ENCODE data around the gene CASP12. TPM values are rescaled to one million over a fixed set of nuclear protein-coding genes. Genes with fewer than 3 reads are reported as not detected.

The CASP12 gene
- total RNA-seq, 2 donors from 2014 or later = not detected

GRCh38 chr11:104912102-104912501, 13.8 kb upstream of the CASP12 start:
- Mint-ChIP-seq H3K4me1 (ENCODE audit: low read depth in 2 of 2) (peaks cover 36 to 56% of the 10 kb centered on the region in 2 donors), H3K36me3 (peaks cover 11% of the 10 kb centered on the region), H3K27ac (no peak overlapping the region), H3K4me3 (no peak overlapping the region), H3K27me3 (no peaks in the 10 kb centered on the region), H3K9me3 (peaks cover 2% of the 10 kb centered on the region)
- ATAC-seq = no peak
- no peak for DNase-seq (ENCODE audit: low spot score)

GRCh38 chr11:104908186-104908531, 9.9 kb upstream of the CASP12 start:
- peaks cover 16% of the 10 kb centered on the region for H3K36me3 Mint-ChIP-seq
- H3K4me1 Mint-ChIP-seq (ENCODE audit: low read depth in 2 of 2) = peaks cover 14 to 25% of the 10 kb centered on the region in 2 donors
- ATAC-seq (no peak), DNase-seq (ENCODE audit: low spot score) (no peak)
- H3K4me3 Mint-ChIP-seq = peak overlapping the region; percentile 50
- no peaks in the 10 kb centered on the region for H3K27me3 Mint-ChIP-seq
- peaks cover 2% of the 10 kb centered on the region for H3K9me3 Mint-ChIP-seq
- H3K27ac Mint-ChIP-seq = peak overlapping the region in 1 of 2 donors; percentile 62

- ATAC-seq = peak; percentile 50 to 95
- Mint-ChIP-seq H3K4me3 (peak overlapping the region; percentile 50), H3K36me3 (peaks cover 16% of the 10 kb centered on the region), H3K27me3 (no peaks in the 10 kb centered on the region), H3K9me3 (peaks cover 2% of the 10 kb centered on the region), H3K27ac (peak overlapping the region in 1 of 2 donors; percentile 62), H3K4me1 (ENCODE audit: low read depth in 2 of 2) (peaks cover 14 to 25% of the 10 kb centered on the region in 2 donors)
- DNase-seq (ENCODE audit: low spot score) = no peak
Observed at GRCh38 chr11:104907521-104908185, 9.4 kb upstream of the CASP12 start.

GRCh38 chr11:104905271-104905670, 7.0 kb upstream of the CASP12 start:
- H3K9me3 Mint-ChIP-seq = peaks cover 2% of the 10 kb centered on the region
- no peaks in the 10 kb centered on the region for H3K27me3 Mint-ChIP-seq
- no peak overlapping the region for H3K27ac Mint-ChIP-seq
- H3K4me1 Mint-ChIP-seq (ENCODE audit: low read depth in 2 of 2) = peaks cover 15 to 30% of the 10 kb centered on the region in 2 donors
- no peak for DNase-seq (ENCODE audit: low spot score)
- H3K4me3 Mint-ChIP-seq = no peak overlapping the region
- no peak for ATAC-seq
- H3K36me3 Mint-ChIP-seq = peaks cover 27% of the 10 kb centered on the region

GRCh38 chr11:104899226-104899625, 966 bp upstream of the CASP12 start:
- ATAC-seq = no peak
- H3K4me3 Mint-ChIP-seq = no peak overlapping the region

GRCh38 chr11:104898685-104899013, 389 bp upstream of the CASP12 start:
- H3K27me3 Mint-ChIP-seq = no peaks in the 10 kb centered on the region
- no peak for DNase-seq (ENCODE audit: low spot score)
- H3K36me3 Mint-ChIP-seq = peaks cover 11% of the 10 kb centered on the region
- no peak for ATAC-seq
- H3K4me1 Mint-ChIP-seq (ENCODE audit: low read depth in 2 of 2) = peaks cover 14 to 26% of the 10 kb centered on the region in 2 donors
- peak overlapping the region; percentile 61 for H3K4me3 Mint-ChIP-seq
- peak overlapping the region; percentile 36 to 78 for H3K27ac Mint-ChIP-seq
- no peaks in the 10 kb centered on the region for H3K9me3 Mint-ChIP-seq

More at GRCh38 chr11:104899226-104899625, 966 bp upstream of the CASP12 start:
- H3K9me3 Mint-ChIP-seq = no peaks in the 10 kb centered on the region
- H3K36me3 Mint-ChIP-seq = peaks cover 11% of the 10 kb centered on the region
- no peaks in the 10 kb centered on the region for H3K27me3 Mint-ChIP-seq
- peaks cover 14 to 26% of the 10 kb centered on the region in 2 donors for H3K4me1 Mint-ChIP-seq (ENCODE audit: low read depth in 2 of 2)
- no peak for DNase-seq (ENCODE audit: low spot score)
- H3K27ac Mint-ChIP-seq = peak overlapping the region in 1 of 2 donors; percentile 78

GRCh38 chr11:104895634-104896033, 2.6 kb downstream of the CASP12 start:
- no peaks in the 10 kb centered on the region for H3K27me3 Mint-ChIP-seq
- H3K36me3 Mint-ChIP-seq = no peaks in the 10 kb centered on the region
- no peaks in the 10 kb centered on the region for H3K9me3 Mint-ChIP-seq
- H3K4me3 Mint-ChIP-seq = no peak overlapping the region
- H3K4me1 Mint-ChIP-seq (ENCODE audit: low read depth in 2 of 2) = peaks cover 9 to 11% of the 10 kb centered on the region in 2 donors
- DNase-seq (ENCODE audit: low spot score) (no peak), ATAC-seq (no peak)
- H3K27ac Mint-ChIP-seq = no peak overlapping the region

- Mint-ChIP-seq H3K27ac (no peak overlapping the region), H3K27me3 (no peaks in the 10 kb centered on the region)
- DNase-seq (ENCODE audit: low spot score) = no peak
Observed at GRCh38 chr11:104893876-104894275, 4.4 kb downstream of the CASP12 start.

GRCh38 chr11:104892723-104893511, 5.3 kb downstream of the CASP12 start:
- no peaks in the 10 kb centered on the region for H3K27me3 Mint-ChIP-seq
- ATAC-seq = no peak
- no peaks in the 10 kb centered on the region for H3K36me3 Mint-ChIP-seq
- no peaks in the 10 kb centered on the region for H3K9me3 Mint-ChIP-seq
- peaks cover 3 to 4% of the 10 kb centered on the region in 2 donors for H3K4me1 Mint-ChIP-seq (ENCODE audit: low read depth in 2 of 2)
- no peak overlapping the region for H3K4me3 Mint-ChIP-seq
- no peak overlapping the region for H3K27ac Mint-ChIP-seq
- no peak for DNase-seq (ENCODE audit: low spot score)

More at GRCh38 chr11:104893876-104894275, 4.4 kb downstream of the CASP12 start:
- no peaks in the 10 kb centered on the region for H3K9me3 Mint-ChIP-seq
- ATAC-seq = no peak
- H3K4me3 Mint-ChIP-seq = no peak overlapping the region
- H3K4me1 Mint-ChIP-seq (ENCODE audit: low read depth in 2 of 2) = peaks cover 9 to 11% of the 10 kb centered on the region in 2 donors
- H3K36me3 Mint-ChIP-seq = no peaks in the 10 kb centered on the region

- ATAC-seq = no peak
Observed at GRCh38 chr11:104891135-104891534, 7.1 kb downstream of the CASP12 start.

GRCh38 chr11:104883342-104883741, 14.9 kb downstream of the CASP12 start:
- Mint-ChIP-seq H3K27me3 (no peaks in the 10 kb centered on the region), H3K27ac (no peak overlapping the region)
- ATAC-seq = no peak

More at GRCh38 chr11:104891135-104891534, 7.1 kb downstream of the CASP12 start:
- no peaks in the 10 kb centered on the region for H3K4me1 Mint-ChIP-seq (ENCODE audit: low read depth in 2 of 2)
- H3K4me3 Mint-ChIP-seq = no peak overlapping the region
- H3K36me3 Mint-ChIP-seq = no peaks in the 10 kb centered on the region
- H3K9me3 Mint-ChIP-seq = no peaks in the 10 kb centered on the region
- H3K27ac Mint-ChIP-seq = no peak overlapping the region
- H3K27me3 Mint-ChIP-seq = no peaks in the 10 kb centered on the region
- DNase-seq (ENCODE audit: low spot score) = no peak

GRCh38 chr11:104881117-104881794, 17.0 kb downstream of the CASP12 start:
- Mint-ChIP-seq H3K4me3 (no peak overlapping the region), H3K9me3 (no peaks in the 10 kb centered on the region), H3K4me1 (ENCODE audit: low read depth in 2 of 2) (peaks cover 21 to 24% of the 10 kb centered on the region in 2 donors), H3K27me3 (no peaks in the 10 kb centered on the region), H3K27ac (no peak overlapping the region), H3K36me3 (peaks cover 6% of the 10 kb centered on the region)
- ATAC-seq (no peak), DNase-seq (ENCODE audit: low spot score) (no peak)

More at GRCh38 chr11:104883342-104883741, 14.9 kb downstream of the CASP12 start:
- H3K36me3 Mint-ChIP-seq = peaks cover 6% of the 10 kb centered on the region
- no peak overlapping the region for H3K4me3 Mint-ChIP-seq
- no peak for DNase-seq (ENCODE audit: low spot score)
- no peaks in the 10 kb centered on the region for H3K9me3 Mint-ChIP-seq
- H3K4me1 Mint-ChIP-seq (ENCODE audit: low read depth in 2 of 2) = peaks cover 3 to 6% of the 10 kb centered on the region in 2 donors

GRCh38 chr11:104879514-104880190, 18.6 kb downstream of the CASP12 start:
- Mint-ChIP-seq H3K36me3 (peaks cover 10% of the 10 kb centered on the region), H3K9me3 (peaks cover 3% of the 10 kb centered on the region), H3K27ac (peak overlapping the region in 1 of 2 donors; percentile 15), H3K27me3 (no peaks in the 10 kb centered on the region), H3K4me3 (no peak overlapping the region), H3K4me1 (ENCODE audit: low read depth in 2 of 2) (peaks cover 33 to 36% of the 10 kb centered on the region in 2 donors)
- no peak for ATAC-seq
- DNase-seq (ENCODE audit: low spot score) = no peak
